Heart right ventricle (tissue), 16 donors: ENCODE results near the gene GMDS. TPM values are rescaled to one million over a fixed set of nuclear protein-coding genes. Genes with fewer than 3 reads are reported as not detected.

ENCODE experiments used
- ATAC-seq, 8 donors: fragments of 200-7000 bp; cut with Tn5 transposase; one replicate each; pipeline ENCODE4 v1.9.1; 2020; ENCODE audit warnings: mild to moderate bottlenecking in 8 of 8, moderate library complexity in 8 of 8, moderate number of reproducible peaks in 1 of 8
- DNase-seq, 2 donors: peaks; one replicate each; pipeline ENCODE4 v3.0.0-alpha.2; 2020
- H3K27ac ChIP-seq, 10 donors: fragments of 200-600 bp; sonication (generic) in 2 of 10; one replicate each; pipeline versions ENCODE4 v1.5.0 to v1.8.0; 2020 to 2022; ENCODE audit warnings: mild to moderate bottlenecking in 3 of 10
- H3K27me3 ChIP-seq, 7 donors: fragments of 200-600 bp; one replicate each; pipeline ENCODE4 v1.8.0; 2021 to 2022; ENCODE audit warnings: mild to moderate bottlenecking in 2 of 7
- H3K36me3 ChIP-seq, 9 donors: fragments of 200-600 bp; sonication (generic) in 1 of 9; one replicate each; pipeline versions ENCODE4 v1.5.0 to v1.8.0; 2020 to 2022; ENCODE audit warnings: mild to moderate bottlenecking in 2 of 9
- H3K4me1 ChIP-seq, 9 donors: fragments of 200-600 bp; sonication (generic) in 1 of 9; one replicate each; pipeline versions ENCODE4 v1.5.0 to v1.8.0; 2020 to 2022; ENCODE audit warnings: mild to moderate bottlenecking in 4 of 9
- H3K4me3 ChIP-seq, 10 donors: fragments of 200-600 bp; sonication (generic) in 2 of 10; one replicate each; pipeline versions ENCODE4 v1.5.0 to v1.8.0; 2020 to 2022; ENCODE audit warnings: mild to moderate bottlenecking in 7 of 10, moderate library complexity in 2 of 10
- H3K9me3 ChIP-seq, 11 donors: fragments of 200-600 bp in 10 of 11; sonication (generic) in 2 of 11; one replicate each; pipeline versions ENCODE4 v1.5.0 to v1.8.0; 2013 to 2022; ENCODE audit warnings: mild to moderate bottlenecking in 2 of 11, control low read depth in 1 of 11, moderate library complexity in 1 of 11
- CTCF ChIP-seq, 9 donors: fragments of 200-600 bp; sonication (generic) in 2 of 9; IDR thresholded peaks; one replicate each; pipeline versions ENCODE4 v1.5.0 to v1.8.0; 2021 to 2022; ENCODE audit warnings: antibody characterized with exemption in 9 of 9, mild to moderate bottlenecking in 5 of 9, moderate library complexity in 1 of 9
- WGBS, 2 donors: extraction: QIAGEN DNeasy Blood & Tissue Kit; methylation state at CpG; one replicate each; pipeline ENCODE4 v1.1.7; 2013; ENCODE audit warnings: inconsistent platforms in 1 of 2; 5-methylcytosine and 5-hydroxymethylcytosine counted together
- intact Hi-C, 10 donors: fragments of 100-400 bp; cut with DNase I; formaldehyde crosslinking; loops; one replicate each; pipeline versions ENCODE4 v1.11.1 to v1.14.2; 2022
- polyA plus RNA-seq, 2 donors: library from polyadenylated mRNA; stranded (reverse); fragments of 200-250 nt; gene quantifications; one replicate each; pipeline ENCODE4 v1.2.3, GENCODE V29; 2013
- total RNA-seq, 10 donors: library from RNA; stranded (reverse); fragmentation: NEBNext Ultra II Directional in 3 of 10; extraction: Animal tissue kit (Norgen Biotek cat#: 25700) in 3 of 10; gene quantifications; one replicate each; pipeline versions ENCODE4 v1.2.1 to v1.2.4, GENCODE V29; 2021 to 2023
- donor health status: Arrhythmogenic right ventricular cardiomyopathy.
- donor health status: ischemic (EF 13 %, LVEDD 7.1; RV severe dilation, severe dysfunction).
- donor health status: healthy with polysubstance abuse.
- donor health status: DM: no; HTN: yes; CAD: no.
- donor health status: DM: no; HTN: no; CAD: no.
- donor health status: ischemic (EF 25% LVEDD 6.9; RV normal size, moderate dysfunction).
- donor health status: ischemic (EF 25% LVEDD 5.7; RV mildly dilated, moderate dysfunction).
- donor health status: healthy.
- donor health status: DM: yes; HTN: yes; CAD: no.
- donor health status: Ischemic cardiomyopathy.
- donor health status: ischemic (EF 35%, LVEDD 5.7; RV mildly dilated, moderate dysfunction).
- donor health status: nonischemic (EF 11% LVEDD 7.7; RV severe dilation, severe dysfunction).
- donor health status: DM: yes; HTN: yes; CAD: no.
- donor health status: PGD.
- donor health status: ischemic (EF 29% LVEDD 5.4; RV normal size, mild dysfunction).
- donor health status: nonischemic (EF 23%, LVEDD 6.1; RV moderate dilation, normal function).

The GMDS gene
- total and polyA plus RNA-seq, 12 donors = 5.0 to 10.6 (median 6.9) TPM

- DNase-seq = no peak
- H3K9me3 ChIP-seq = no peaks in the 10 kb centered on the region
- ATAC-seq = no peak
Observed at GRCh38 chr6:2086326-2086965, 159.0 kb downstream of the GMDS start.

GRCh38 chr6:2085657-2086056 lies 159.7 kb downstream of the GMDS start:
- Histone ChIP-seq H3K27ac (no peak overlapping the region), H3K27me3 (no peaks in the 10 kb centered on the region), H3K36me3 (no peaks in the 10 kb centered on the region), H3K4me1 (no peaks in the 10 kb centered on the region), H3K9me3 (peaks cover 0 to 2% (median 0%) of the 10 kb centered on the region in 11 donors), H3K4me3 (no peak overlapping the region)
- intact Hi-C loops = no loop called here
- TF ChIP-seq CTCF (IDR thresholded peaks at IDR 0.05) = no peak
- 98% methylated on average over 4 of the region's 4 CpGs for WGBS, 2 donors
- DNase-seq (no peak), ATAC-seq (no peak)

More at GRCh38 chr6:2086326-2086965, 159.0 kb downstream of the GMDS start:
- intact Hi-C loops = no loop called here
- Histone ChIP-seq H3K27me3 (no peaks in the 10 kb centered on the region), H3K36me3 (no peaks in the 10 kb centered on the region), H3K27ac (no peak overlapping the region), H3K4me3 (no peak overlapping the region), H3K4me1 (no peaks in the 10 kb centered on the region)
- TF ChIP-seq CTCF (IDR thresholded peaks at IDR 0.05) = no peak
- WGBS, 2 donors = 88 to 90% methylated on average over 7 of the region's 7 CpGs

GRCh38 chr6:2081155-2082138 lies 164.0 kb downstream of the GMDS start:
- ATAC-seq (no peak), DNase-seq (no peak)
- no peak overlapping the region for H3K4me3 ChIP-seq
- no peaks in the 10 kb centered on the region for H3K27me3 ChIP-seq
- no peaks in the 10 kb centered on the region for H3K4me1 ChIP-seq
- 87% methylated on average over 9 of the region's 9 CpGs for WGBS, 2 donors
- TF ChIP-seq CTCF (IDR thresholded peaks at IDR 0.05) = no peak
- intact Hi-C loops = no loop called here
- H3K9me3 ChIP-seq = peaks cover 0 to 24% (median 0%) of the 10 kb centered on the region in 11 donors
- no peak overlapping the region for H3K27ac ChIP-seq
- H3K36me3 ChIP-seq = no peaks in the 10 kb centered on the region

- Histone ChIP-seq H3K4me1 (no peaks in the 10 kb centered on the region), H3K27me3 (no peaks in the 10 kb centered on the region), H3K9me3 (peaks cover 0 to 24% (median 0%) of the 10 kb centered on the region in 11 donors), H3K27ac (no peak overlapping the region), H3K36me3 (no peaks in the 10 kb centered on the region), H3K4me3 (no peak overlapping the region)
- no peak for TF ChIP-seq CTCF (IDR thresholded peaks at IDR 0.05)
- DNase-seq (no peak), ATAC-seq (no peak)
- WGBS, 2 donors = 64 to 68% methylated on average over 1 of the region's 1 CpG
- intact Hi-C loops = no loop called here
Observed at GRCh38 chr6:2078888-2079287, 166.5 kb downstream of the GMDS start.
